Activated CD8-positive, alpha-beta memory T cell treated with anti-CD3 and anti-CD28 coated beads for 24 hours (primary cell): ENCODE results near the gene CNR2.
"Not testable (repeated sequence)": the region's sequence is repeated elsewhere in the genome, so short reads cannot be mapped to it uniquely, and the experiment has no call there.

Experiments
- DNase-seq: peaks from one replicate; pipeline ENCODE4 v3.0.0-alpha.2; 2020

CNR2 gene

DNA sequence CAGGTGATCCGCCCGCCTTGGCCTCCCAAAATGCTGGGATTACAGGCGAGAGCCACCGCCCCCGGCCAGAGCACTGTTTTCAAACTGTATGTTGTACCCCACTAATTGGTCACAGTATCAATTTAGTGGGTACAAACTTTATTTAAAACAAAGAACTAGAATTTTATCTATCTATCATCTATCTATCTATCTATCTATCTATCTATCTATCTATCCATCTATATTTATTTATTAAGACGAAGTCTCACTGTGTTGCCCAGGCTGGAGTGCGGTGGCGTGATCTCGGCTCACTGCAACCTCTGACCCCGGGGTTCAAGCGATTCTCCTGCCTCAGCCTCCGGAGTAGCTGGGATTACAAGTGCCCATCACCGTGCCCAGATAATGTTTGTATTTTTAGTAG is 86.6 kb downstream of the CNR2 start:
- not testable (repeated sequence) for DNase-seq

DNA sequence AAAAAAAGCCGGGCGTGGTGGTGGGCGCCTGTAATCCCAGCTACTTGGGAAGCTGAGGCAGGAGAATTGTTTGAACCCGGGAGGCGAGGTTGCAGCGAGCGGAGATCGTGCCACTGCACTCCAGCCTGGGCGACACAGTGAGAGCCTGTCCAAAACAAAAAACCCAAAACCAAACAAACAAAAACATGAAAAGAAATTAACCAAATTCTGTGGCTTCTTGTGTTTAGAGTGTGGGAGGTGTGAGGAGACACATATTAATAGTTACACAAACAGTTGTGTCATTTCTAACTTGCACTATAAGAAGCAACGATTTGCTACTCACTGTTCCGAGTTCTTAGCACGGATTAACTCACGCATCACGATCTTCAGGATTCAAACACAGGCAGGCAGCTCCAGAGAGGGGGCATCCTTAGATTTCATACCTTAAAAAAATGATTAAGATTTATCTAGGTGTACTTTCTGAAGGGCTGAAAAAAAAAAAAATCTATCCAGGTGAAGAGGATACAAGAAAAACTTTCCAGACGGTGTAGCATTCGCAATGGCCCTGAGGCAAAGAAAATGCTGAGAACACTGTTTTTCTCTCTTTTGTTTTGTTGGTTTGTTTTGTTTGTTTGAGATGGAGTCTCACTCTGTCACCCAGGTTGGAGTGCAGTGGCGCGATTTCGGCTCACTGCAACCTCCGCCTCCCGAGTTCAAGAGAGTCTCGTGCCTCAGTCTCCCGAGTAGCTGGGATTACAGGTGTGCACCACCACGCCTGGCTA is 87.2 kb downstream of the CNR2 start:
- no peak for DNase-seq

DNA sequence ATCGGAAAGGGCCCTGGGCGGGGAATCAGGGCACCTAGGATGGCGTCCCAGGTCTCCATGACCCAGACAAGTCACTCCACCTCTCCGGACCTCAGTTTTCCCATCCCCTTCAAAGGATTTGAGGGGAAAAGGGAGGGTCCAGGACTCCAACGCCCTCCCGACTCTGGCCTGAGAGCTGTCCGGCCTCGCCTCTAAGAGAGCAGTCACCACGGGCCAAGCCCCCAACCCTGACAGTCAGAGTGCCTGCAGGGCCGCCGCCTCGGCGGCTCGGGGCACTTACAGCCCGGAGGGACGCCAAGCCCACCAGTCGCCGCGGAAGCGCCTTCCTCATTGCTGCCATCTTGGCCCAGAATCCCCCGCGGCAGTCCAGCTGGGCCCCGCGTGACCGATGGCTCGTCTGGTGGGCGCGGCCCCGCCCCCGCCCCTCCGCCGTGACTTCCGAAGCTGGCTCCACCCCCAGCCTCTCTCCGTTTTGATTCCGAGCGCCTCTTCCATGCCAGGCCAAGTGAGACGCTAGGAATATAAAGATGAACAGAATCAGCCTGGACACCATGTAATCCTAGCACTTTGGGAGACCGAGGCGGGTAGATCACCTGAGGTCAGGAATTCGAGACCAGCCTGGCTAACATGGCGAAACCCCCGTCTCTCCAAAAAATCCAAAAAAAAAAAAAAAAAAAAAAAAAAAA is 87.9 kb downstream of the CNR2 start, which contains the start of gene HMGCL:
TSS of gene HMGCL (minus strand) at position 354 of the 686 bp plus-strand sequence. CDS start at position 340, 14 bp downstream.
- DNase-seq = peak; percentile 94

DNA sequence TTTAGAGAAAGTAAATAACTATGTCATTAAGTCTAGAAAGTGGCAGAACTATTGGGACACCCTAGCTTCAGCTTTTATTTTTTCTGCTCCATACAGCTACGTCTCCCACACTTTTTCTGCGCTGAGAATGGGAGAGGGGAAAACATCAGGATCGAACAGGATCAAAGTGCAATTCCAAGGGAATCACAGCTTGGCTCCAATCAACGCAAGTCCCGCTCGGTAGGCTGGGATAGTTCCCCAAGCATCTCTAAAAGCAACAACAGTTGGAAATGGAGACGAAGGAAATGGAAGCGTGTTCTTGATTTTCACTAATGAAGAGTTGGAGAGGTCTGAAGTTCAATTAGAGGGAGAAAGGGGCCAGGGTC is 88.5 kb downstream of the CNR2 start:
- no peak for DNase-seq

DNA sequence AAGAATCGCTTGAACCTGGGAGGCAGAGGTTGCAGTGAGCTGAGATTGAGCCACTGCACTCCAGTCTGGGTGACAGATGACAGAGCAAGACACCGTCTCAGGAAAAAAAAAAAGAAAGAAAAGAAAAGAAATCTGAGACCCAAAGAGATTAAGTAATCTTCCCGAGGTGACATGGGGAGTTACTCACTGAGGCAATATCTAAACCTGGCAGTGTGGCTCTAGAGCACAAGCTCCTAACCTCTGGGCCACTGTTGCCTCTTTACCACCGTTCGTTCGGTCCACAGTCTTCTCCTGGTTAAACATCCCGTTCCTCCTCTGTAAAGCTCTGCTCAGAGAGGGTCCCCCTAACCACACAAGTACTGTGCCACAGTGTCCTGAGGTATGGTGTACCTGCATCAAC is 89.4 kb downstream of the CNR2 start:
- DNase-seq = no peak
